Hindlimb muscle (tissue), 1 donor: Measurements from ENCODE around the gene TTC1. TPM values are rescaled to one million over a fixed set of nuclear protein-coding genes. Genes with fewer than 3 reads are reported as not detected.
"Not testable (repeated sequence)": the region's sequence is repeated elsewhere in the genome, so short reads cannot be mapped to it uniquely, and the experiment has no call there.

ENCODE experiments used
- DNase-seq: peaks from one replicate; pipeline ENCODE4 v3.0.0-alpha.2; 2013
- polyA plus RNA-seq: library from polyadenylated mRNA; unstranded; fragments of 120-200 nt; gene quantifications from one replicate; pipeline ENCODE4 v1.2.1, GENCODE V29; 2013; ENCODE audit not compliant: insufficient read length

Gene TTC1
- polyA plus RNA-seq, 1 donor = 46.1 TPM

DNA sequence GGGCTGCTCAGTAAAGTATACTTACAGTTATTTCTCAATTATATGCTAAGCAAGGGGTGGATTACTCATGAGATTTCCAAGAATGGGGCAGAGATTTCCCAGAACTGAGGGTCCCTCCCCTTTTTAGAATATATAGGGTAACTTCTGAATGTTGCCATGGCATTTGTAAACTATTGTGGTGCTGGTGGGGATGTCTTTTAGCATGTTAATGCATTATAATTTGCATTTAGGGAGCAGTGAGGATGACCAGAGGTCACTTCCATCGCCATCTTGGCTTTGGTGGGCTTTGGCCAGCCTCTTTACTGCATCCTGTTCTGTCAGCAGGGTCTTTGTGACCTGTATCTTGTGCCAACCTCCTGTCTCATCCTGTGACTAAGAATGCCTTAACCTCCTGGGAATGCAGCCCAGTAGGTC is 35.5 kb downstream of the TTC1 start:
- DNase-seq = no peak

DNA sequence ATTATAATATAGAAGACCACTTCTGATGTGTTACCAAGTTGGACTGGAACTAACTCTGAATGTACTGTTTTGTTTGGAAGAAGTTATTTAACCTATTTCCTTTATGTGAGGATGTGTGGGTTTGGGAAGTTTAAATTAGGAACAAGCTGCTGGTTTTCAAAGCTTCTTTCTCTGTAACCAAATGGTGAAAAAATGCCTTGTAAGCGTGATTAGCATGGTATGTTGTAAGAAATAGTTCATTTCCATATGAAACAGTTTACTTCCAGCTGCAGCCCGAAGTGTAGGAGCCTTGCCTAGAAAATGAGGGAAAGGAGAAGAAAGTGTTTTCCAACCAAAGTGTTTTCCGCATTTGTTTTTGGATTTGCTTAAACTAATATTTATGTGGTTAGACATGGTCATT is 36.0 kb downstream of the TTC1 start:
- no peak for DNase-seq

DNA sequence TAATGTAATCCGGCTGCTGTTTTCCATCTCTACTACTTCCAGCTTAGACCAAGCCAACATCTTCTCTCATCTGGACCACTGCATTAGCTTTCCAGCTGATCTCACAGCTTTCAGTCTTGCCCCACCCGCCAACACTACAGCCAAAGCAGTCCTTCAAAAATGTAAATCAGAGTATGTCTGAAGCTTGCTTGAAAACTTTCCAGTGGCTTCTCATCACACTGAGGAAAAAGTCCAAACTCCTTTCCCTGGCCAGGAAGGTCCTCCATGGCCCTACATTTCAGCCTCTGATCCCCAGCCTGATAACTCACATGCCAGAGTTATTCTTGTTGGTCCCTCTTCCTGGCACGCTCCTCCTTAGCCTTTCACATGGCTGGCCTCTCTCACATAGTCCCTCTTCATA is 38.5 kb downstream of the TTC1 start:
- peak; percentile 38 for DNase-seq

DNA sequence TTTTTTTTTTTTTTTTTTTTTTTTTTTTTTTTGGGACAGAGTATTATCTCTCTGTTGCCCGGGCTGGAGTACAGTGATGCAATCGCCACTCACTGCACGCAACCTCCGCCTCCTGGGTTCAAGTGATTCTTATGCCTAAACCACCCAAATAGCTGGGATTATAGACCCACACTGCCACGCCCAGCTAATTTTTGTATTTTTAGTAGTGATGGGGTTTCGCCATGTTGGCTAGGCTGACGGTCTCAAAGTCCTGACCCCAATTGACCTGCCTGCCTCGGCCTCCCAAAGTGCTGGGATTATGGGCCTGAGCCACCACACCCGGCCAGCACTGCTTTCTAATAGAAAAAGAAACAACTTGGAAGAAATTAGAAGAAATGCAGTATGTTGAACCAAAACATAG is 39.2 kb downstream of the TTC1 start:
- DNase-seq = no peak

DNA sequence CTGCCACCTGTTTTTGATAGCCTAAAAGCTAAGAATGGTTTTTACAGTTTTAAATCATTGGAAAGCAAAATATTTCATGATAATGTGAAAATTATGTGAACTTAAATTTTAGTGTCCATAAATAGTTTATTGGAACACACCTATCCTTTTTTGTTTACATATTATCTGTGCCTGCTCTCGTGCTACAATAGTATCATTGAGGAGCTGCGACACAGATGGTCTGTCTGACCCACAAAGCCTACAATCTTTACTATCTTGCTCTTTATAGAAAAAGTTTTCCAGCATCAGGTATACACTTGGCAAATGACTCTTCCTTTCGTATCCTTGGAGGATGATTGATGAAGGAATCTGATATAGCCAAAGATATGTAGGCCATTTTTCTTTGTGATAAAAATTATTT is 40.2 kb downstream of the TTC1 start:
- no peak for DNase-seq

DNA sequence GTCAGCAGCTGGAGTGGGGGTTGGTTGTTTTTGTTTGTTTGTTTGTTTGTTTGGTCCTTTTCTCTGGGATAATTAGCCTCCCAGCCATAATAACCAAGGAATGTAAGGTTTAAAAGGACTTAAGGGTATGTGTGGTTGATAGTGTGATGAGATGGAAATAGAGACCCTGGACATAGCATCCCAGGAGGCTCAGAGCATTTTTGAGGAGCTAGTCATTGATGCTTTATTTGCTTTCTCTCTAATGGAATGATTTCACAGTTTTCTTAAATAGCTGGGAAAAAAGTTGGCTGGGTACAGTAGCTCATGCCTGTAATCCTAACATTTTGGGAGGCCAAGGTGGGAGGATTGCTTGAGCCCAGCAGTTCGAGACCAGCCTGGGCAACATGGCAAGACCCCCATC is 45.1 kb downstream of the TTC1 start:
- DNase-seq = no peak

DNA sequence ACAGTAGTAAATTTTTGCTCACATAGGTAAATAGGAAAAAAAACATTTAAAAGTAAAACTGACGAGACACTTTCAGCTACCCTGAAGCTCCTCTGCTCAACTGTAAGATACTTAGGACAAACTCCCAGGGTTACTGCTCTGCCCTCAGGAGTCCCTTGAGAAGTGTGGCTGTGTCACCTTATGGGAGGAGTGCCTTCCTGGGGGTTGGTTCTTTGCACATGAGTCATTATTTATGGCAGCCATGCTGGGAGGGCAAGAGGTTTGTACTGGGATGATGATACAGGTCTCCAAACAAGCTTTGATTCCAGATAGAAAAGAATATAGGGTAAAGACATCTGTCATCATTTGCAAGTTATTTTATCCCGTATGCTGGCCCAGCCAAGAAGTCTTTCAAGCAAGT is 45.9 kb downstream of the TTC1 start:
- DNase-seq = no peak

DNA sequence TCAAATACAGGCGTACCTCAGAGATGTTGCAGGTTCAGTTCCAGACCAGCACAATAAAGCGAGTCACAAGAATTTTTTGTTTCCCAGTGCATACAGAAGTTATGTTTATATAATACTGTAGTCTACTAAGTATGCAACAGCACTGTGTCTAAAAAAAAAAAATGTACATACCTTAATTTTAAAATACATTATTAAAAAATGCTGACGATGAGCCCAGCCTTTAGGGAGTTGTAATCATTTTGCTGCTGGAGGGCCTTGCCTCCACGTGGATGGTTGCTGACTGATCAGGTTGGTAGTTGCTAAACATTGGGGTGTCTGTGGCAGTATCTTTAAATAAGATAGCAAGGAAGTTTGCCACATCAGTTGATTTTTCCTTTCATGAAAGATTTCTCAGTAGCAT is 48.3 kb downstream of the TTC1 start:
- no peak for DNase-seq

DNA sequence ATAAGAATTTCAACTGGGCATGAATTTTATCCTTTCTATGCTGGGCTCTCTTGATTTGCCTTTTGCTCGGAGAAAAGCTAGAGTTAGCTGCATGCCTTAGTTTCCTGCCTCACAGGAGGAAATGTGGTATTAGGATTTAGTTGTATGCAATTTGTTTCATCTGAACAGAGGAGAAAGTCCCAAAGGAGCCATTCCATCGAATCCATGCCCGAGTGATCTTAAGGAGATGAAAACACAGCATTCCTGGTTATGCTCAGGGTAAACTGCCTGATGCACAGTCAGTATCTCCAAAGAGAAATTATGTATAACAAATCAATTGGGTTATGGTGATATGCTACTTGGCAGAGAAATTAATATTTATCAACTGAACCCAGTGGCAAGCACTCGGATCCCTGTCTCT is 51.1 kb downstream of the TTC1 start:
- DNase-seq = no peak

DNA sequence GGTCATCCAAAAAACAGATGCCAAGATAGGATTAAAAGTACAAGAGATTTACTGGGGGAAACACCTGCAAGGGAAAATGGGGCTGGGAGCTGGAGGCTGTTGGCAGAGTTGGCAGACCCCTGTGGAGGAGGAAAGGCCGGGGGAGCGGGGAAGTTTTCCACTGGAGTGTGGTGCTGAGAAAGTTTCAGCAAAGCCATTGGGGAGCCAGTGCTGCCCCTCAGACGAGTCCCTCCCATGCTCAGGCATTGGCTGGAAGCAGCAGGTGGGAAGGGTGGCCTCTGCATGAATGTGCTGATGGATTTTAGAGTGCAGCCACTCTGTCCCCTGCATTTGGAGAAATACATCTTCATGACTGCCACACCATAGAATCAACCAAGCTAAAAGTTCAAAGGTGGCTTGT is 52.8 kb downstream of the TTC1 start:
- DNase-seq = no peak

DNA sequence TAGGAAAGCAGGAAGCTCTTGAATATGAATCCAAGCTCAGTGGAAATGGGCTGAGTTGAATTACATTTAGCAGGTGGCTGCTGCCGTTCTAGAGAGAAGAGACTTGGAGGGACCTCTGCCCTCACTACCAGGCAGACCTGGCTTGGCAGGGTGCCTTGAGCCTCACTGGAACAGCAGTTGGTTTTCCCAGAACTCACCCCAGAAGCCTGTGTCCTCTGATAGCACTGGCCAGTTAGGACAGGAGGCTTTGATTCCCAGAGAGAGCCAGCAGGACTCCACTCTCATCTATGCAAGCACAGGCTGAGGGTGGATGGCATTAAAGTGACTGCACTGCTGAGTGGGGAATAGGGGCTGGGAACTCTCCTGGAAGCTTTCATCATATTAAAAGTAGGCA is 55.5 kb downstream of the TTC1 start:
- no peak for DNase-seq

DNA sequence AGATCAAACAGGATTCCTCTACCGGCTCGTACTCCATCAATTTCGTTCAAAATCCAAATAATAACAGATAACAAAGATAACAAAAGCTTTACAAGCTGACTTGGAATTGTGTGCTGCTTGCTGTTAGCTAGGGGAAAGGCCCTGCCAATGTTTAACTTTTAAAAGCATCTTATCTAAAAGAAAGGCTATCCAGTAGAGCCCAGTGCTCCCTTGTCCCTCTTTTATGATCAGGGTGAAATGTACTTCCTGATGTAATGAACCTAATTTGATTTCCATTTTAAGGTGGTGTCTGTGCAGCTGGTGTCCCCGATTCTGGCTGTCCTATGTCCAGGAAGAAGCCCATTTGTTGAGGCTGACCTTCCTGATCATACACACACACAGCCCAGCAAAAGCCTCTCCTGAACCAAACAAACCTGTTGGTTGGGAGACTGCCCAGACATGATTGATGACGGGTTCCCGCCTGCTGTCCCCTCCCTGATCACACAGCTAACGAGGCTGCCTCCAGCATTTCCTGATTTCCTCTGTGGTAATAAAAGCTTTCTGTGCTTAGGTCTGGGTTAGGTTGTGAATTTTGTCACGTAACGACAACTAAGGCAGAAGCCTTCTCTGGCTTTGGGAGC is 56.2 kb downstream of the TTC1 start:
- DNase-seq = no peak

DNA sequence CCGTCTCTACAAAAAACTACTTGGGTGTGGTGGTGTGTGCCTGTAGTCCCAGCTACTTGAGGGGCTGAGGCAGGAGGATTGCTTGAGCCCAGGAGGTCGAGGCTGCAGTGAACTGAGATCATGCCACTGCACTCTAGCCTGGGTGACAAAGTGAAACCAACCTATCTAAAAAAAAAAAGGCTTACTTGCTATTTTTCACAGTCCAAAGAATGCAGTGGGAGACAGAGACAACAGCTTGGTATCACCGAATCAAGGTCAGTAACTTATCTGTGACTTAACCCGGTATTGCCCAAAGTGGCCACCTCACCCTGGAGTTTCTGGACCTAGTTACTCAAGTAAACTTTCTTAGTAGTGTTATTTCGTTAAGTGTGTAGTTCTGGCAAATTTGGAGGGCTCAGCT is 60.2 kb downstream of the TTC1 start:
- not testable (repeated sequence) for DNase-seq

DNA sequence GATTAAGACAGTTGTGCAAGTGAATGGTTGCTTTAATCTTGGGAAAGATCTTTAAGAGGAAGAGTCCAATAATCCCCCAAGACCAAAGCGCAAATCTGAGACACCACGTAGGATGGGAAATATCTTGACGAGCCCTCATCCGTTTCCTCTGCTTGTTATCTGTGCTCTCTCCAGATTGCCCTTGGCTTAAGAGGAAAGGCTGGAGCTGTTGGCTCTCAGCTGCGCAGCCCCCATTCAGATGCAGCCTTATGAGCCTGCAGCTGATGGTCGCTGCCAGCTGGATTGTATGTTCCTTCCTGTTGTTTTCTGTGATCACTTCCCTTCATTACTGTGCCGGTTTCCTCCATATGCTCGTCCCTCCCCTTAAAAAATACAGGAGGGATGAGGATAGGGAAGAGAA is 62.6 kb downstream of the TTC1 start:
- peak; percentile 61 for DNase-seq

DNA sequence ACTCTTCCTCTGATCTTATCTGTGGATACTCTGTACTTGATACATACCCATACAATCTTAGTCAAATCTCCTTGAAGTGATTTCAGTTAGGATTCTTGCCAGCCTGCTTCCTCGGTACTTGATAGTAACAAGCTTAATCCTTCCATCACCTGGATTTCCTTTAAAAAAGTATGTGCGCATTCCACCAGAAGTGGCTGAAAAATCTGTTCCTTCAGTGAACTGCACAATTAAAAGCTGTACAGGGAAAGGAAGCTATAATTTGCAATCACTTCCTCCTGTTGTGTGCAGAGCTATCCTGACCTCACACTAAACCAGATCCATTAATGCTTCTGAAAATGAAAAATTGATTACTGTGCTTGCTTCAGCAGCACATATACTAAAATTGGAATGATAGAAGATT is 63.0 kb downstream of the TTC1 start:
- no peak for DNase-seq

DNA sequence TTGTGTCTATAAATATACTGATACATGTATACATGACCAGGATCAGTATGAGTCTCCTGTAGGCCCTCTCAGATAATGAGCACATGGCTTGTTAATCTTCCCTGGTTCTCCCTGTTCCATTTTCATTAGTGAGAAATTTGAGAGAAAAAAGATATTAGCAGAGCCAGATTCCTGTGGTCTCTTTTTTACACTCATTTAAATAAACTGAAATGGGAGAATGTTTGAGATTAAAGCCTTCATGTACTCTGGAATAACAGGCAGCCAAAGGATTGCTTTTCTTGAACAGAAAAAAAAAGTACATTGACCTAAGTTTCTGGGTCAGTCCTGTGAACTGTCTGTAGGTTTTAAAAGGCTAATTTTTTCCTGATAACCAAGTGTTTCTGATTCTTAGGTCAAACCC is 66.1 kb downstream of the TTC1 start:
- no peak for DNase-seq

DNA sequence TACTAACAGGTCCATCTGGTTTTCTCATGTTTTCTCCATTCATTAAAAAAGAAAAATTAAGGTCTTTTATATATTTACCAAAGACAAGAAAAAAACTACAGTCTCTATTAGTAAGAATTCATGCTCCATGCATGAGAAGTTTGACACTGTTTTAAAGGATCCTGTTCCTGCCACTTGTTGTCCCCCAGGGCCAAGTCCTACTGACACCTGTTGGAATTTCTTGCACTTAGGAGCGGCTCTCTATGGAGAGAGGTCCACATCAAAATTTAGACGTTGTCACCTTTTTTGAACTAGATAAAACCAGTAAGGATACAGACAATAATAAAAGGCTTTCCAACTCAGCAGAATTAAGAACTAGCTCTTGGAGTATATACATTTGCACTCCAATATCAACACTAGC is 68.1 kb downstream of the TTC1 start:
- DNase-seq = no peak

DNA sequence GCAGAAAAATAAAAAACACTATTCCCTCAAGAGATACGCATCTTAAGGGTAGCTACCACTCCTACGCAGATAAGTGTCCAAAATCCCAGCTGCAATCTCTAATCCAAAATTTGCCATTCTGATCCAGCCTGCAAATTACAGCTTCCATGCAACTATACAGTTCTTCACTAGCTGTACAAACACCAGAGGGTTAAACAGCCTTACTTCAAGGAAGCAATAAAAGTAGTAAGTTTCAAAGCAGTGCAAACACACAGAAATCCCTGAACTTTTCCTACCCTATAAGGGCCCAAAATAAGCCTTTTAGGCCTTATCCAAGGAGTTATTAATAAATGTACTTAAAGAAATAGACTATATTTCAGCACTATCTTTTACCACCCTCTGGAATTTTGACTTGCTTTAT is 70.8 kb downstream of the TTC1 start:
- no peak for DNase-seq

DNA sequence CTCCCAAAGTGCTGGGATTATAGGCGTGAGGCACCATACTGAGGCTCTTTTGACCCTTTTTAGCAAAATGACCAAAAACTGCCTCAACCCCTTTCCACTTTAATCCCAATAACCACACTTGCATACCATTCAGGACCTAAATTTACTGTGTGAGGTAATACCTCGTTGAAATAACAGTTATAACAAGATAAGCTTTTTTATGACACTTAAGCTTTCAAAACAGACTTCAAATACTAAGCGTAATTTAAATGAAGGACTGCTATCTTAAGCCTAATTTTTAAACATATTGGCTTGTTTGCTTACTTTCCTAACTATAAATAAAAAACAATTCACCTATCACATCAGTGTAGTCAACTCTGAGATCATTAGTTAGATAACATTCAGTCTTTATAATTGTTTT is 72.6 kb downstream of the TTC1 start:
- no peak for DNase-seq

DNA sequence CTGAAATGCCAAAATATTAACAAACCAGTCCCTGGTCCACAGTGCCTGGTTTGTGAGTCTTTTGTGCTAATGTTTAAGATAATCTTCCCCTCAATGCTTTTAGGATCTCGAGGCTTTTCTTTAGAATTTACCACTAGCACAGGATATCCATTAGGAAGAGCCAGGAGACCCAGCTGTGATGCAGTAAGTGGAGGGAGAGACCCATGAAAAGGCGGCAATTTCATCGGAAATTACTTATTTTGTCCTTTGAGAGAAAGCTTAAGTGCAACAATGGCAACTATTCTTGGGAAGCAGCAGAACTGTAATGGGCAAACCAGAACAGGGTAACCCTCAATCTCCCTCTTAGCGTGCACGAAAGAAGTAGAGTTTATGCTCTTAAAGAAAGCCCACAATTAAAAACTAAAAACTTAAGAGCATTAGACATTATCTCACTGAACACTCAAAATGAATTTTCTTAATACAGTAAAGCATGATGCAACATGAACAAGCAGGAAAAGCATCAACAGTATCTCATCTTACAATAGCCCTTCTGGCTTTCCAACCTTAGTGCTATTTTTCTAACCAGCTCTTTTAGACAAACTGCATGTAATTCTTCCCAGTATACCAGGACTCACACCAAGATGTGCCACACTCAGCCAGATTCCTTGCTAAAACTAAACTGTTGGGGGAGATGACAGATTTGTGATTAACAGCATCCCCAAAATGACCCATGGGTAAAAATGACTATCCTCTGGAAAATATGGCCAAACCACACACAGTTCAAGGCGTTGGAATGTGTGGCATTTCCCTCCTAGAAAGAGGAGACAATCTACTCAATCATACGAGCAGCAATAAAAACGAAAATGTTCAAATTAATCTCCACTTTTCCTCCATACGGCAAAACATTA is 73.9 kb downstream of the TTC1 start:
- DNase-seq = no peak

DNA sequence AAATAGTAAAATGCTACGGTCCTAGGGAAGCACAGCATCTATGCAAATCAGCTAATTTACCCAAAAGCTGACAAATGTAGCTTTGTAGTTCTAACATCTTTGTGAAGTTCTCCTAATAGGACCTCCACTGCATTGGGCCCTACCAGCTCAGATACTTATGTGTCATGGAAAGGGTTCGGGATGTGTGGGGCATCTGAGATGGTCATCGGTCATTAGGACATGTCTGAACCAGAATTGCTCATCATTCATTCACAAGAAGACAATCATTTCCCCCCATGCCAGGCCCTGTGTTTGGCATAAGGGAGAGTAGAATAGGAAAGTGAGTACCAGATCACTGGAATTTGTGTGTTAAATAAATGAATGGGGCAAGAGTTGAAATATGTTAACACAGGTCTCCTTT is 74.6 kb downstream of the TTC1 start:
- DNase-seq = no peak

DNA sequence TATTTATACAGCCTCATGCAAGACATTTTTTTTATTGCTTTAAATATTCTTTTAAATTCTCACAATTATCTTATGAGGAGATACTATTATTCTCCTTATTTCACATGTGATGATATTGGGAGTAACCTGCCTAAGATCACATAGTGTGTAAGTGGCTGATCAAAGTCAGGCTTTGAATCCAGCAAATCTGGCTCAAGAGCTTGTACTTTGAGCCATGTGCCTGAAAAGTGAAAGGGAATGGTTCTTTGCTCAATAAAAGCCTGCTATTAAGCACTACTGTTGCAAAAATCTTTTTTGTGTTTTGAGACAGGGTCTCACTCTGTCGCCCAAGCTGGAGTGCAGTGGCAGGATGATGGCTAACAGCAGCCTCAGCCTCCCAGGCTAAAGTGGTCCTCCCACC is 75.2 kb downstream of the TTC1 start:
- no peak for DNase-seq

DNA sequence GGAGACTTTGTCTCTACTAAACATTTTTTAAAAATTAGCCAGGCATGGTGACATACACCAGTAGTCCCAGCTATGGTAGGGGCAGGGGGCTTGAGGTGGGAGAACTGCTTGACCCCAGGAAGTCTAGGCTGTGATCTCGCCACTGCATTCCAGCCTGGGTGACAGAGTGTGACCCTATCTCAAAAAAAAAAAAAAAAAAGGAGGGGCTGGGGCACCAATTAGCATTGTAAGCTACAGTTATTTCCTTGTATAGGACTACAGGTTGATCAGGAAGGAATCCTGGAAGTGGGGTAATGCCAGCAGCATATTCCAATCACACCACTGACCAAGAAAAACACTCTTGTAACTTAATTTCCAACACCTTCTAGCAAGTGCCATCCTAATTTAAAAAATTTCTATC is 78.3 kb downstream of the TTC1 start:
- no peak for DNase-seq

DNA sequence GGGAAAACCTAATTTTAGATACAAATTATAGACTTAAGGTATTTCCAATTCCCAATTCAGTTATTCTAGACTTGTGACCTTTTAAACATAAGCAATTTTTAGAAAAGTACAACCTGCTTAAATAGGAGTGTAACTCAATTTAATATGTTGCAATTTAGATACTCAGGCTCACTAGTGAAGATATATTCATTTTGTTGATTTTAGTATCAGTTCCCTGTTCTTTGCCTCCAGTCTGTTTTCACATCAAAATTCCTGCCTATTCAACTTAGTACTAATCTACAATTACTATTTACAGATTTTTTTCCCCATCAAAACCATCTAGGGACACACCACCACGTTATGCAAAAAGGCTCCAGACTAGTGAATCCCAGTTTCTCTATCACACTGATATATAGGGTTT is 79.9 kb downstream of the TTC1 start:
- DNase-seq = no peak

DNA sequence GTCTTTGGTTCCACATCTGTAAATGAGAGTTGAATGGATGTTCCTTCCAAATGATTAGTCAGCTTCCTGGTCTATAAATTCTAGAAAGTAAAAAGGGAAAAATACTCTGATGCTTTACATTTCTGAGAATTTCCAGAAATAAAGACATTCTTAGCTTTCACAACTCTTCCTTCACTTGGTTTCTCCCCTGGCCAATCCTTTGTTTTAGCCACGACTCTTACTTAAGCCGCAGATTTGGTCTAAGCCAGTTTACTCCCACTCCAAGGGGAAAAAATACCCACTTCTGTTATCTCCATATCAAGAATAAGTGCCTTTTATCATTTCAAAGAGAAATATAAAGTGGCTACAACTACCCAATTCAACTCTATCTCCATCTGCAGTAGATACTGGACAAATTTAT is 80.6 kb downstream of the TTC1 start:
- DNase-seq = no peak
